OCI-LY1 (cell line): Measurements from ENCODE around the gene CCDC70.

ENCODE experiments used
- EZH2 ChIP-seq: fragments of 200-600 bp; sonication (generic), shearing (Covaris generic); IDR thresholded peaks from 2 replicates; pipeline ENCODE4 v1.8.0; 2017; ENCODE audit warnings: borderline replicate concordance, mixed run types, mild to moderate bottlenecking, antibody characterized with exemption, low read length, moderate library complexity, mixed read lengths
- TF ChIP-seq, protein P1 (sequence below): fragments of 200-600 bp; sonication (generic), shearing (Covaris generic); IDR thresholded peaks from 2 replicates; pipeline ENCODE4 v1.5.1; 2017; ENCODE audit warnings: mild to moderate bottlenecking, antibody characterized with exemption, low read length, moderate library complexity, mixed read lengths

DNA sequence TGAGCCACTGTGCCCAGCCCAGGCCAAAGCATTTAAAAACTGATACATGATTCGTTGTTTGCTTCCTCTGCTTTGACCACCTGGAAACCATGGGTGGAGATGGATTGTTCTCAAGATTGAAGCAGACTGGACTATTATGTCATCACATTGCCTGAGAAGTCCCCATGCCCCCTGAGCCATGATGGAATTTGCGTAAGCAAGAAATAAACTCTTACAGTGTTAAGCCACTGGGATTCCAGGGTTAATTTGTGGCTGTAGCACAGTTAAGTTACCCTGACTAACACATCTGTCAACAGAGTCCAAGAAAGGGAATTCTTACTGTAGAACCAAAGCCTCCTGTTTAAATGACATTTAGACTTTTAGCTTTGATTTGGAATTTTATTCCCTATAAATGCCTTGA, 38.4 kb upstream of the CCDC70 start:
- TF ChIP-seq EZH2, result no peak
- TF ChIP-seq, protein P1, sequence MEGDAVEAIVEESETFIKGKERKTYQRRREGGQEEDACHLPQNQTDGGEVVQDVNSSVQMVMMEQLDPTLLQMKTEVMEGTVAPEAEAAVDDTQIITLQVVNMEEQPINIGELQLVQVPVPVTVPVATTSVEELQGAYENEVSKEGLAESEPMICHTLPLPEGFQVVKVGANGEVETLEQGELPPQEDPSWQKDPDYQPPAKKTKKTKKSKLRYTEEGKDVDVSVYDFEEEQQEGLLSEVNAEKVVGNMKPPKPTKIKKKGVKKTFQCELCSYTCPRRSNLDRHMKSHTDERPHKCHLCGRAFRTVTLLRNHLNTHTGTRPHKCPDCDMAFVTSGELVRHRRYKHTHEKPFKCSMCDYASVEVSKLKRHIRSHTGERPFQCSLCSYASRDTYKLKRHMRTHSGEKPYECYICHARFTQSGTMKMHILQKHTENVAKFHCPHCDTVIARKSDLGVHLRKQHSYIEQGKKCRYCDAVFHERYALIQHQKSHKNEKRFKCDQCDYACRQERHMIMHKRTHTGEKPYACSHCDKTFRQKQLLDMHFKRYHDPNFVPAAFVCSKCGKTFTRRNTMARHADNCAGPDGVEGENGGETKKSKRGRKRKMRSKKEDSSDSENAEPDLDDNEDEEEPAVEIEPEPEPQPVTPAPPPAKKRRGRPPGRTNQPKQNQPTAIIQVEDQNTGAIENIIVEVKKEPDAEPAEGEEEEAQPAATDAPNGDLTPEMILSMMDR, result no peak
